Cardiac muscle cell (in vitro differentiated cells and primary cell): ENCODE results near the gene MEGF6. TPM values are rescaled to one million over a fixed set of nuclear protein-coding genes. Genes with fewer than 3 reads are reported as not detected.

ENCODE experiments used
- DNase-seq, 2 donors: peaks; one replicate each; pipeline versions ENCODE4 v3.0.0 to v3.0.0-alpha.2; 2010 to 2017; ENCODE audit warnings: low read depth in 1 of 2, low spot score in 1 of 2
- H3K27ac ChIP-seq: fragments of 200-600 bp; sonication (generic); 2 replicates; pipeline ENCODE4 v1.5.1; 2016
- H3K27me3 ChIP-seq: fragments of 200-600 bp; sonication (generic); 2 replicates; pipeline ENCODE4 v1.6.0; 2016; ENCODE audit warnings: control low read depth
- H3K36me3 ChIP-seq: fragments of 200-600 bp; sonication (generic); 2 replicates; pipeline ENCODE4 v1.5.1; 2016; ENCODE audit warnings: control low read depth
- H3K4me1 ChIP-seq: fragments of 200-600 bp; sonication (generic); 2 replicates; pipeline ENCODE4 v1.8.1; 2017; ENCODE audit warnings: low read depth, mild to moderate bottlenecking, mixed run types
- H3K4me3 ChIP-seq: fragments of 200-600 bp; sonication (generic); 2 replicates; pipeline ENCODE4 v1.5.1; 2016; ENCODE audit warnings: mild to moderate bottlenecking
- H3K9me3 ChIP-seq: fragments of 200-600 bp; sonication (generic); 2 replicates; pipeline ENCODE4 v1.5.1; 2017; ENCODE audit warnings: low read depth, mild to moderate bottlenecking, control low read depth
- CTCF ChIP-seq: IDR thresholded peaks from 2 replicates; pipeline ENCODE4 v1.5.1; 2012; ENCODE audit warnings: low read depth, mild to moderate bottlenecking, low read length
- polyA plus RNA-seq: library from polyadenylated mRNA; unstranded; fragments of >200 nt; fragmentation: Nextera tagmentation; extraction: Ambion mirVana; gene quantifications from 2 replicates; pipeline ENCODE4 v1.2.1, GENCODE V29; 2016
- total RNA-seq: library from RNA; depleted of rRNA; stranded (reverse); fragments of >200 nt; gene quantifications from 2 replicates; pipeline ENCODE4 v1.2.3, GENCODE V29; 2016

Gene MEGF6
- total and polyA plus RNA-seq, 2 experiments from 2014 or later, result 11.1 to 31.7 TPM

DNA sequence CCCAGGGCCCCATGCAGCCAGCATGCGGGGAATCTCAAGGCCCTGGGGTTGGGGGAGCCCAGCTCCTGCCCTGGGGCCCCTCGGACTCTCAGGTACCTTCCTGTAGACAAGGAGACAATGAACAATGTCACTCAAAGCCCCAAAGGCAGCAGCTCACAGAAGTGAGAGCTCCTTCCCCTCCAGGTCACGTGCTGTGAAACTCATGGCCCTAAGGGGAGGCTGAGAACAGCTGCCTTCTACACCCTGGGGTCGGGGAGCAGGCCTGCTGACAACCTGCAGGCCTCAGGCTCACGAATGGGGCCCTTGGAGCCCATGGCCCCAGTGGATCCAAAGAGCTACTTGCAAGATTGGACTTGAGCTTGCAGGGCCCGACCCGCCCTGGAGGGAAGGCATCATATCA, 3.2 kb downstream of the MEGF6 start:
- no peaks in the 10 kb centered on the region for H3K27me3 ChIP-seq
- no peaks in the 10 kb centered on the region for H3K36me3 ChIP-seq
- H3K4me3 ChIP-seq, result no peak overlapping the region
- H3K9me3 ChIP-seq, result no peaks in the 10 kb centered on the region
- no peak for TF ChIP-seq CTCF
- H3K27ac ChIP-seq, result no peak overlapping the region
- peaks cover 3% of the 10 kb centered on the region for H3K4me1 ChIP-seq
- no peak for DNase-seq

GRCh38 chr1:3607703-3608065, 3.6 kb downstream of the MEGF6 start:
- no peak for TF ChIP-seq CTCF

DNA sequence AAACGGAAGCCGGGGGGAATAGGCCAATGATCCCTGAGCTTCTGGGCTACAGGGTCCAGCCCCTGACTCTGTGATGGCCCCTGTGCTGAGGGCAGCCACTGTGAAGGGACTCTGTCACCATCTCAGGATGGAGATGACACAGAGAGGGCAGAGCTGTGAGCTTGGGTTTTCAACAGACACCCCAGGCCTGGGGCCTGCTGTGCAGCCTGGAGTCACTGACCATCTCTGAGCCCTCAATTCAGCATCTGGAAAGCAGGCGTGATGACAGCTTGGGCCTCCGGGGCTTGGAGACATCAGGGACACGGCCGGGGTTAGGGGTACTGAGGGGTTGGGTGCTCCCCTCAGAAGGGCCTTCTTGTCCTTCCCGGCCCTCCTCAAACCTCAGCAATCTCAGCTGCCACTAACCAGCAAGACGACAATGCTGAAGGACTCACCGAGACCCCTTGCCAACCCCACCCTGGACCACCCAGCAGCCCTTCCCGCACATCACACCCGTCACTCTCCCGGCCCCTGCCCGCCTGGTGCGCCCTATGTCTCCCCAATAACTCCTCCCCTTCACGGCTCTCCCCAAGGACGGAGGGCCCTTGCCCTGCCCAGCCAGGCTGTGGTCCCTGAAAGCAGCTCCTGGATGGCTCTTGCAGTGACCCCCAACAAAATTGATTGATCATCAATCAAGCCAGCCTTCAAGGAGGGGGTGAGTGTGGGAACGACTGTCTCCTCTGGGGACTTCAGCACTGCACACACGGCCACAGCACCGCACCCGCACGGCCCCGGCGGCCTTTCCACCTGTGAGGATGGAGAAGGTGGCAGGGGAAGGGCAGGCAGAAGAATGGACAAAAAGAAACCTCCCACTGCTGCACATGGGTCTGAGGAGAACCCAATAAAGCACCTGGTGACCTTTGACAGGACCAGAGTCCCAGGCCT, 4.3 kb downstream of the MEGF6 start:
- H3K36me3 ChIP-seq, result no peaks in the 10 kb centered on the region
- no peak for DNase-seq
- H3K27me3 ChIP-seq, result no peaks in the 10 kb centered on the region
- TF ChIP-seq CTCF, result no peak
- no peak overlapping the region for H3K4me3 ChIP-seq
- H3K9me3 ChIP-seq, result no peaks in the 10 kb centered on the region
- no peaks in the 10 kb centered on the region for H3K4me1 ChIP-seq
- no peak overlapping the region for H3K27ac ChIP-seq

More at GRCh38 chr1:3607703-3608065, 3.6 kb downstream of the MEGF6 start:
- Histone ChIP-seq H3K27me3 (no peaks in the 10 kb centered on the region), H3K4me1 (no peaks in the 10 kb centered on the region), H3K9me3 (no peaks in the 10 kb centered on the region), H3K27ac (no peak overlapping the region), H3K36me3 (no peaks in the 10 kb centered on the region), H3K4me3 (no peak overlapping the region)
- no peak for DNase-seq

- Histone ChIP-seq H3K4me3 (no peak overlapping the region), H3K36me3 (no peaks in the 10 kb centered on the region), H3K4me1 (no peaks in the 10 kb centered on the region), H3K27ac (no peak overlapping the region), H3K27me3 (no peaks in the 10 kb centered on the region), H3K9me3 (no peaks in the 10 kb centered on the region)
- no peak for DNase-seq
- no peak for TF ChIP-seq CTCF
Observed at GRCh38 chr1:3604997-3605823, 6.1 kb downstream of the MEGF6 start.

DNA sequence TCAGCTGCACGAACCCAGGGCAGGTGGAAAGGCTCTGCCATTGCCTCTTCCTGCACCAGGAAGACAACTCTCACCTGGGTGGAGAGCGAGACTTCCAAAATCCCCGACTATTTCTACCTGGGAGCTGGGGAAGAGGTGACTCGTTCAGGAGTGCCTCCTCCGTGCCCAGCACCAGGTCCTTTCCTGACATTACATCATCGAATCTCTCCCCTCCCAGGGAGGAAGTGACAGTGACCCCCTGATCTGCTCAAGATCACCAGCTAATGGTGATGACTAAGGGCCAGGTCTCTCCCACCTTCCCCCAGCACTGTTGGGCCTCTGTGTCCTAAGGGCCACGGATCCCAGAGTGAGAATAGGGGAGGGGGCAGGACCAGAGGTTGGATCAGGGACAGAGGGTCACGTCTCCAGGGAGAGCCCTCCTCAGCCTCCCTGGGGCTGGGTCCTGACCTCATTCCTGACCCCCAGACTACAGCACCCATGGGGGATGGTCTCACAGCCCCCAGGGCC, 6.8 kb downstream of the MEGF6 start:
- no peaks in the 10 kb centered on the region for H3K27me3 ChIP-seq
- TF ChIP-seq CTCF, result no peak
- H3K36me3 ChIP-seq, result no peaks in the 10 kb centered on the region
- no peak overlapping the region for H3K4me3 ChIP-seq
- no peaks in the 10 kb centered on the region for H3K9me3 ChIP-seq
- no peak overlapping the region for H3K27ac ChIP-seq
- no peaks in the 10 kb centered on the region for H3K4me1 ChIP-seq
- no peak for DNase-seq
